Neural cell (in vitro differentiated cells): ENCODE data around the gene LPCAT1.

ENCODE experiments used
- CTCF ChIP-seq: fragments of 450-650 bp; IDR thresholded peaks from 2 replicates; pipeline ENCODE4 v1.5.1; 2014; ENCODE audit warnings: antibody characterized with exemption, mild to moderate bottlenecking, moderate library complexity; ENCODE audit not compliant: poor library complexity, severe bottlenecking
- EP300 ChIP-seq: fragments of 450-650 bp; conservative IDR thresholded peaks from 2 replicates; pipeline ENCODE4 v1.6.1; 2014; ENCODE audit warnings: antibody characterized with exemption, mild to moderate bottlenecking, moderate library complexity; ENCODE audit not compliant: poor library complexity, severe bottlenecking
- EZH2 ChIP-seq: fragments of 200-600, 300-800 bp; shearing (Covaris generic), sonication (generic); IDR thresholded peaks from 2 replicates; pipeline ENCODE4 v1.6.1; 2014; ENCODE audit warnings: antibody characterized with exemption, low read length, borderline replicate concordance, mild to moderate bottlenecking; ENCODE audit not compliant: insufficient read depth, poor library complexity, severe bottlenecking
- MXI1 ChIP-seq: fragments of 450-650 bp; conservative IDR thresholded peaks from 2 replicates; pipeline ENCODE4 v1.6.1; 2014; ENCODE audit warnings: antibody characterized with exemption, mild to moderate bottlenecking; ENCODE audit not compliant: poor library complexity, severe bottlenecking
- POLR2AphosphoS5 ChIP-seq: IDR thresholded peaks from 2 replicates; pipeline ENCODE4 v1.6.1; 2012
- RAD21 ChIP-seq: fragments of 450-650 bp; conservative IDR thresholded peaks from 2 replicates; pipeline ENCODE4 v1.6.1; 2014; ENCODE audit warnings: antibody characterized with exemption, mild to moderate bottlenecking, moderate library complexity
- REST ChIP-seq: IDR thresholded peaks from 2 replicates; pipeline ENCODE4 v1.6.1; 2012; ENCODE audit warnings: borderline replicate concordance
- TAF1 ChIP-seq: IDR thresholded peaks from 2 replicates; pipeline ENCODE4 v1.6.1; 2012; ENCODE audit warnings: low read depth

GRCh38 chr5:1432296-1432695, 91.5 kb downstream of the LPCAT1 start:
- no peak for TF ChIP-seq TAF1
- no peak for TF ChIP-seq CTCF
- TF ChIP-seq POLR2AphosphoS5, result no peak
- TF ChIP-seq EZH2, result no peak
- TF ChIP-seq EP300, result no peak
- no peak for TF ChIP-seq RAD21
- no peak for TF ChIP-seq MXI1
- no peak for TF ChIP-seq REST
